ENCODE measurements around the gene FBLL1. TPM values are rescaled to one million over a fixed set of nuclear protein-coding genes. Genes with fewer than 3 reads are reported as not detected.
A peak's percentile ranks its signal among the peaks of the same experiment; 100 is the strongest.
"Not testable (repeated sequence)": the region's sequence is repeated elsewhere in the genome, so short reads cannot be mapped to it uniquely, and the experiment has no call there.

The FBLL1 gene
- total RNA-seq, 1 donor from 2014 or later = 4.5 TPM

DNA sequence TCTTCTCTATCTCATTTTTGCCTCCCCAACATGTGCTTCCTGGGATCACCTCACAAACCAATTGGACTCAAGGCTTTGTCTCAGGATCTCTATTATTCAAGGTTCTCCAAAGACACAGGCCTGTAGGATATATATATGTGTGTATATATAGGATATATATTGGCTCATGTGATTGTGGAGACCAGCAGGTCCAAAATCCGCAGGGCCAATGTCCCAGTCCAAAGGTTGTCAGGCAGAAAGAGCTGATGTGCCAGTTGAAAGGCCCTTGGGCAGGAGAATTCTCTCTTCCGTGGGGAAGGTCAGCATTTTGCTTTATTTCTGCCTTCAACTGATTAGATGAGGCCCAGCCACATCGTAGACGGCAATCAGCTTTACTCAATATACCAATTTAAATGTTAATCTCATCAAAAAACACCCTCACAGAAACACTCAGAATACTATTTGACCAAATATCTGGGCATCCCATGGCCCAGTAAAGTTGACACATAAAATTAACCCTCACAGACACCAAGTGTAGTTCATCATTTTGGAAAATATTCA is 1.3 kb upstream of the FBLL1 start:
- TF ChIP-seq, protein P1, sequence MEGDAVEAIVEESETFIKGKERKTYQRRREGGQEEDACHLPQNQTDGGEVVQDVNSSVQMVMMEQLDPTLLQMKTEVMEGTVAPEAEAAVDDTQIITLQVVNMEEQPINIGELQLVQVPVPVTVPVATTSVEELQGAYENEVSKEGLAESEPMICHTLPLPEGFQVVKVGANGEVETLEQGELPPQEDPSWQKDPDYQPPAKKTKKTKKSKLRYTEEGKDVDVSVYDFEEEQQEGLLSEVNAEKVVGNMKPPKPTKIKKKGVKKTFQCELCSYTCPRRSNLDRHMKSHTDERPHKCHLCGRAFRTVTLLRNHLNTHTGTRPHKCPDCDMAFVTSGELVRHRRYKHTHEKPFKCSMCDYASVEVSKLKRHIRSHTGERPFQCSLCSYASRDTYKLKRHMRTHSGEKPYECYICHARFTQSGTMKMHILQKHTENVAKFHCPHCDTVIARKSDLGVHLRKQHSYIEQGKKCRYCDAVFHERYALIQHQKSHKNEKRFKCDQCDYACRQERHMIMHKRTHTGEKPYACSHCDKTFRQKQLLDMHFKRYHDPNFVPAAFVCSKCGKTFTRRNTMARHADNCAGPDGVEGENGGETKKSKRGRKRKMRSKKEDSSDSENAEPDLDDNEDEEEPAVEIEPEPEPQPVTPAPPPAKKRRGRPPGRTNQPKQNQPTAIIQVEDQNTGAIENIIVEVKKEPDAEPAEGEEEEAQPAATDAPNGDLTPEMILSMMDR (IDR thresholded peaks at IDR 0.05; ENCODE audit: unreplicated experiment) = no peak
- no peaks in the 10 kb centered on the region for H3K9me3 Mint-ChIP-seq (ENCODE audit: low read depth)
- DNase-seq (ENCODE audit: low spot score, unreplicated experiment) = no peak
- H3K27me3 Mint-ChIP-seq = peaks cover 42% of the 10 kb centered on the region
- H3K4me3 Mint-ChIP-seq (ENCODE audit: low read depth) = peak overlapping the region; percentile 11
- no peaks in the 10 kb centered on the region for H3K36me3 Mint-ChIP-seq (ENCODE audit: insufficient read depth)
- H3K27ac Mint-ChIP-seq = no peak overlapping the region
- H3K4me1 Mint-ChIP-seq (ENCODE audit: low read depth) = no peaks in the 10 kb centered on the region

DNA sequence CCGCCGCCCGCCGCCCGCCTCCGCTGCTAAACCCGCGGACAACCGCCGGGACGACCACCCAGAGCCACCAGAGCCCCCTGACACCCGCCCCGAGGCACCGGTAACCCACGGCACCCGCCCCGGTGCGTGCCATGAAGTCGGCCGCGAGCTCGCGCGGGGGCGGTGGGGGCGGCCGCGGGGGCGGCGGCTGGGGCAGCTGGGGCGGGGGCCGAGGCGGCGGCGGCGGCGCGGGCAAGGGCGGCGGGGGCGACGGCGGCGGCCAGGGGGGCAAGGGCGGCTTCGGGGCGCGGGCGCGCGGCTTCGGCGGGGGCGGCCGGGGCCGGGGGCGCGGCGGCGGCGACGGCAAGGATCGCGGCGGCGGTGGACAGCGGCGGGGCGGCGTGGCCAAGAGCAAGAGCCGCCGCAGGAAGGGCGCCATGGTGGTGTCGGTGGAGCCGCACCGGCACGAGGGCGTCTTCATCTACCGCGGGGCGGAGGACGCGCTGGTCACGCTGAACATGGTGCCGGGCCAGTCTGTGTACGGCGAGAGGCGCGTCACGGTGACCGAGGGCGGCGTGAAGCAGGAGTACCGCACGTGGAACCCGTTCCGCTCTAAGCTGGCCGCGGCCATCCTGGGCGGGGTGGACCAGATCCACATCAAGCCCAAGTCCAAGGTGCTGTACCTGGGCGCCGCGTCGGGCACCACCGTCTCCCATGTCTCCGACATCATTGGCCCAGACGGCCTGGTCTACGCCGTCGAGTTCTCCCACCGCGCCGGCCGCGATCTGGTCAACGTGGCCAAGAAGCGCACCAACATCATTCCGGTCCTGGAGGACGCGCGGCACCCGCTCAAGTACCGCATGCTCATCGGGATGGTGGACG is 499 bp downstream of the FBLL1 start:
- TF ChIP-seq, protein P1 (IDR thresholded peaks at IDR 0.05; ENCODE audit: unreplicated experiment) = no peak
- H3K4me3 Mint-ChIP-seq (ENCODE audit: low read depth) = peak overlapping the region; percentile 70
- H3K27ac Mint-ChIP-seq = no peak overlapping the region

DNA sequence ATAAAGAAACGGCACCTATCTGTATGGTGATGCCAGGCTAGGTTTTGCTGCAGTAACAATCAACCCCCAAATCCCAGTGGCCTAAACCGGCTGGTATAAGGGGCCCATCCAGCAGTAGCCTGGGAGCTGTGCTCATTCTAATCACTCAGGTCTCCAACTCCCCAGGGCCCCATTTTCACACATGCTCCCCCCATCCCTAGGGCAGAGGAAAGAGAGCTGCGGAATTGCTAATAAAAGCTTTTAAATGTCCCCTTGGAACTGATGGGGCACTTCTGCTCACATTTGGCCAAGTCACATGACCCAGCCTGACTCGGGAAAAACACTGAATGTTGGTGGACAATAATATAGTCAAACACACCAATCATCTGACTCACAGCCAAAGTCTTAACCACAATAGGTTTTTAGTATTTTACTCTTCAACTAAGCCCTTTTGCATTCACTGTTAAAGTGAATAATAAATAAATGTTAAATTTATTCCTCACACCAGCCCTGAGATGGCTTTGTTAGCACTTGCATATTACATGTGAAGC is 1.6 kb downstream of the FBLL1 start:
- H3K9me3 Mint-ChIP-seq (ENCODE audit: low read depth) = no peaks in the 10 kb centered on the region
- H3K36me3 Mint-ChIP-seq (ENCODE audit: insufficient read depth) = no peaks in the 10 kb centered on the region
- TF ChIP-seq, protein P1 (IDR thresholded peaks at IDR 0.05; ENCODE audit: unreplicated experiment) = no peak
- H3K27ac Mint-ChIP-seq = peak overlapping the region; percentile 67
- no peak for DNase-seq (ENCODE audit: low spot score, unreplicated experiment)
- peak overlapping the region; percentile 70 for H3K4me3 Mint-ChIP-seq (ENCODE audit: low read depth)
- peaks cover 45% of the 10 kb centered on the region for H3K27me3 Mint-ChIP-seq
- no peaks in the 10 kb centered on the region for H3K4me1 Mint-ChIP-seq (ENCODE audit: low read depth)

More for the DNA sequence above, 499 bp downstream of the FBLL1 start:
- Mint-ChIP-seq H3K4me1 (ENCODE audit: low read depth) (no peaks in the 10 kb centered on the region), H3K36me3 (ENCODE audit: insufficient read depth) (no peaks in the 10 kb centered on the region), H3K27me3 (peaks cover 45% of the 10 kb centered on the region), H3K9me3 (ENCODE audit: low read depth) (no peaks in the 10 kb centered on the region)
- peak; percentile 13 for DNase-seq (ENCODE audit: low spot score, unreplicated experiment)

DNA sequence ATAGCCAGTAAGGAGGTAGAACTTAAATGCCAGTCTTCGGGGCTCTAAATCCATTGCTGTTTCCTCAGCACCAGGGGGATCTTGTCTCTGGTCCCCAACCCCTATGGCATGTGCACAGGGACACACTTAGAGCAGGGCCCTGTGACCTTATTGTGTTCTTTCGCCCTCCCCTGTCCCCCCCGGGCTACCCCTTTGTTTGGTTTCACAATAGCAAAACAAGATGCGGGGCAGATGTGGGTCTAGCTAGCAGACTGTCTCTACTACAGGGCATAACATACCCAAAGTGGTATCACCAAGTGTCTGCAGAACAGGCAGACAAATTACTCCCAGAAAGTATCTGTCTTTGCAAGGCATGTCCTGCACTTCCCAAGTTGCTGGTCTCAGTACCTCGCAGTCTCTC is 2.1 kb downstream of the FBLL1 start:
- Mint-ChIP-seq H3K36me3 (ENCODE audit: insufficient read depth) (no peaks in the 10 kb centered on the region), H3K4me1 (ENCODE audit: low read depth) (no peaks in the 10 kb centered on the region), H3K4me3 (ENCODE audit: low read depth) (no peak overlapping the region), H3K27ac (no peak overlapping the region), H3K27me3 (peaks cover 45% of the 10 kb centered on the region), H3K9me3 (ENCODE audit: low read depth) (no peaks in the 10 kb centered on the region)
- no peak for DNase-seq (ENCODE audit: low spot score, unreplicated experiment)
- TF ChIP-seq, protein P1 (IDR thresholded peaks at IDR 0.05; ENCODE audit: unreplicated experiment) = no peak

DNA sequence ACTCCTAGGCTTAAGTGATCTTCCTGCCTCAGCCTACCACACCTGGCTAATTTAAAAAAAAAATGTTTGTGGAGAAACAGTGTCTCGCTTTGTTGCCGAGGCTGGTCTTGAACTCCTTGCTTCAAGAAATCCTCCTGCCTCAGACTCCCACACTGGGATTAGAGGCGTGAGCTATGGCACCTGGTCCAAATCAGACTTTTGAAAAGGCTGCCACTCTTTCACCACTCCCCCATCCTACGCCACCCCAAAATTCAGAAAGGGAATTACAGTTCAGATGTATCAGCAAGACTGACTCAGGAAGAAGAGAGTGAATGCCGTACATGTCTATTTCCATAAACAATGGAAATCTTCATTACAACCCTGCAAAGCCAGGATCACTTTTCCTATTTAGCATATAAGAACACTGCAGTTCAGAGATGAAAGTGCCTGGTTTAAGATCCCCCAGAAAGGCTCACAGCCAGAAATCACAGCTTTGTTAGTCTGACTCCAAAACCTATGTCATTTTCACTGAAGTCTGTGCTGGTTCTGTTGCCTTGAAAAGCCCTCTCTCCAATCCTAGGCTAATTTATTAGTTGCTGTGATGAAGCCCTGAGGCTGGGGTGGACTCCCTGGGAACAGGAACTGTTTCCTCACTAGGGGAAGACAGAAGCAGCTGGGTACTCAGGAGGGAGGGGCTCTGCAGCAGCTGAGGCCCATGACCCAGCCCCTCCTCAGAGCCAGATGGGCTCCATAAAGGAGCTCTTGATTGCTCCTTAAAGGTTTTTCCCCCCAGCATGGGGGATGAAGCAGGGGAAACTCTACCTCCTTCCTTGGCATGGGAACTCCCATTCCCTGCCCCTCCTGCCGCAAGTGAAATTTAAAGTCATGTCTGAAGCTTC is 3.1 kb downstream of the FBLL1 start:
- TF ChIP-seq, protein P1 (IDR thresholded peaks at IDR 0.05; ENCODE audit: unreplicated experiment) = no peak
- H3K4me3 Mint-ChIP-seq (ENCODE audit: low read depth) = no peak overlapping the region
- H3K36me3 Mint-ChIP-seq (ENCODE audit: insufficient read depth) = no peaks in the 10 kb centered on the region
- no peak for DNase-seq (ENCODE audit: low spot score, unreplicated experiment)
- H3K27ac Mint-ChIP-seq = no peak overlapping the region
- H3K9me3 Mint-ChIP-seq (ENCODE audit: low read depth) = no peaks in the 10 kb centered on the region
- H3K4me1 Mint-ChIP-seq (ENCODE audit: low read depth) = no peaks in the 10 kb centered on the region
- H3K27me3 Mint-ChIP-seq = peaks cover 45% of the 10 kb centered on the region

DNA sequence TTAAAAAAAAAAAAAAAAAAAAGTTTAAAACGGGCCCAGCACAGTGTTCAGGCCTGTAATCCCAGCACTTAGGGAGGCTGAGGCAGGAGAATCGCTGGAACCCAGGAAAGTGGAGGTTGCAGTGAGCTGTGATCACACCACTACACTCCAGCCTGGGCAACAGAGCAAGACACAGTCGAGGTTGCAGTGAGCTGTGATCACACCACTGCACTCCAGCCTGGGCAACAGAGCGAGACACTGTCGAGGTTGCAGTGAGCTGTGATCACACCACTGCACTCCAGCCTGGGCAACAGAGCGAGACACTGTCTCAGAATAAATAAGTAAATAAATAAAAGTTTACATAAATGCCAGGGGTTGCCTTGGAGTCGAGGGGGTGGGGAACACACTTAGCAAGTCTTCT is 5.2 kb downstream of the FBLL1 start:
- not testable (repeated sequence) for H3K4me1 Mint-ChIP-seq (ENCODE audit: low read depth); H3K9me3 Mint-ChIP-seq (ENCODE audit: low read depth); H3K27ac Mint-ChIP-seq; H3K36me3 Mint-ChIP-seq (ENCODE audit: insufficient read depth); DNase-seq (ENCODE audit: low spot score, unreplicated experiment); H3K4me3 Mint-ChIP-seq (ENCODE audit: low read depth)
- peaks cover 39% of the 10 kb centered on the region for H3K27me3 Mint-ChIP-seq
